Left lung (tissue), 10 donors: ENCODE results near the gene RTCB. TPM values are rescaled to one million over a fixed set of nuclear protein-coding genes. Genes with fewer than 3 reads are reported as not detected.
"Not testable (repeated sequence)": the region's sequence is repeated elsewhere in the genome, so short reads cannot be mapped to it uniquely, and the experiment has no call there.

Source experiments
- ATAC-seq: fragments of 200-7000 bp; cut with Tn5 transposase; one replicate; pipeline ENCODE4 v1.9.1; 2020; ENCODE audit warnings: moderate library complexity
- DNase-seq, 4 donors: peaks; one replicate each; pipeline ENCODE4 v3.0.0-alpha.2; 2013 to 2020
- H3K27ac ChIP-seq, 2 donors: fragments of 200-600 bp; sonication (generic) in 1 of 2; one replicate each; pipeline versions ENCODE4 v1.5.0 to v1.8.0; 2020 to 2021
- H3K27me3 ChIP-seq, 2 donors: fragments of 200-600 bp; sonication (generic) in 1 of 2; one replicate each; pipeline versions ENCODE4 v1.5.0 to v1.8.0; 2020 to 2021
- H3K36me3 ChIP-seq, 2 donors: fragments of 200-600 bp; sonication (generic) in 1 of 2; one replicate each; pipeline versions ENCODE4 v1.5.0 to v1.8.0; 2020 to 2021
- H3K4me1 ChIP-seq, 2 donors: fragments of 200-600 bp; one replicate each; pipeline ENCODE4 v1.8.0; 2021
- H3K4me3 ChIP-seq, 2 donors: fragments of 200-600 bp; sonication (generic) in 1 of 2; one replicate each; pipeline versions ENCODE4 v1.5.0 to v1.8.0; 2020 to 2021; ENCODE audit warnings: mild to moderate bottlenecking in 1 of 2
- H3K9me3 ChIP-seq, 2 donors: fragments of 200-600 bp; sonication (generic) in 1 of 2; one replicate each; pipeline versions ENCODE4 v1.5.0 to v1.8.0; 2020 to 2021
- CTCF ChIP-seq, 2 donors: fragments of 200-600 bp; sonication (generic) in 1 of 2; IDR thresholded peaks; one replicate each; pipeline versions ENCODE4 v1.5.0 to v1.8.0; 2021; ENCODE audit warnings: antibody characterized with exemption in 2 of 2
- intact Hi-C, 2 donors: fragments of 100-400 bp; cut with DNase I; formaldehyde crosslinking; loops; one replicate each; pipeline versions ENCODE4 v1.11.2 to v1.14.2; 2022
- polyA plus RNA-seq, 6 donors: library from polyadenylated mRNA; unstranded; fragments of 120-200 nt; gene quantifications; one replicate each; pipeline ENCODE4 v1.2.1, GENCODE V29; 2013; ENCODE audit not compliant: insufficient read length in 6 of 6
- total RNA-seq, 2 donors: library from RNA; stranded (reverse); fragmentation: NEBNext Ultra II Directional; extraction: Animal tissue kit (Norgen Biotek cat#: 25700); gene quantifications; one replicate each; pipeline ENCODE4 v1.2.1, GENCODE V29; 2021
- donor health status: DM: no; HTN: yes; CAD: no.
- donor health status: DM: no; HTN: no; CAD: no.

The RTCB gene
- total and polyA plus RNA-seq, 8 donors = 61.8 to 93.0 (median 83.2) TPM

DNA sequence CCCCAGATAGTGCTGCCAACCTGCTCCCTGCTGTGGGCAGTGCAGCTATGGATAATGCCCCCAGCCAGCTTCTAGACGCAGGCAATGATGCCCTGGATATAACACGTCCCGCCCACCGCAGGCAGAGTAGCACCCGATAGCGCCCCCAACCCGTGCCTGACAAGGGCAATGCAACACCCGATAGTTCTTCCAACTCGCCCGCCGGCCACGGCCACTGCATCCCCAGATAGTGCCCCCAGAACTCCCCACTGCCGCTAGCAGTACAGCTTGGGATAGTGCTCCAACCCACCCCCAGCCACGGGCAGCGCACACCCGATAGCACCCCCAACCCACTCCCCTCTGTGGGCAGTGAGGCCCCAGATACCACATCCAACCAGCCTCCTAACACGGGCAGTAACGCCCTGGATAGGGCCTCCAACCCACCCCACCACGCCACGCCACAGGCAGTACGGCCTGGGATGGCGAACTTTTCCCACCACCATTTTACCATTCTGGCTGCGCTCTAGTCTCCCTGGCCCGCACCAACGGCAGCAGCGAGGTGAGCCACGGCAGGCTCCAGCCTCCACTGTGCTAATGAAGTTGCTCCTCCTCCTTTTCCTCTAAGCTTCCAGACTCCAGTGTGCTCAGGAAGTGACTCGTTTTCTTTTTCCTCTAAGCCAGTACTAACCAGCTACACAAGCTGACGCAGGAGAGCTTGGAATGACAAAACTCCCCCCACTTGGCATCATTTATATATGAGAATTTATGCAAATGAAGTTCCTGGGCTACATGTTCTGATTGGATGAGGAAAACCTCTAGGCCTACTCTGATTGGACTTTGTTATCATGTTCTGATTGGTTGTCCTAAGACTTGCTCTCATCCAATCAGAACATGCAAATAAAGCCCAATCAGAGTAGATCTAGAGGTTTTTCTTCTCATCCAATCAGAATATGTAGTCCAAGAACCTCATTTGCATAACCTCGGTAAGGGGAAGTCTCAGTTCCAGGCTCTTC is 57.4 kb downstream of the RTCB start:
- no peaks in the 10 kb centered on the region for H3K4me1 ChIP-seq
- no peaks in the 10 kb centered on the region for H3K9me3 ChIP-seq
- intact Hi-C loops = no loop called here
- no peak for TF ChIP-seq CTCF (IDR thresholded peaks at IDR 0.05)
- peak overlapping the region; percentile 26 to 67 for H3K27ac ChIP-seq
- peak; percentile 54 for ATAC-seq
- H3K36me3 ChIP-seq = no peaks in the 10 kb centered on the region
- DNase-seq = peak in 2 of 4 donors; percentile 16 to 75
- no peaks in the 10 kb centered on the region for H3K27me3 ChIP-seq
- peak overlapping the region in 1 of 2 donors; percentile 32 for H3K4me3 ChIP-seq

GRCh38 chr22:32353840-32354239 is 58.2 kb downstream of the RTCB start:
- Histone ChIP-seq H3K4me3 (peak overlapping the region in 1 of 2 donors; percentile 32), H3K4me1 (no peaks in the 10 kb centered on the region), H3K36me3 (no peaks in the 10 kb centered on the region), H3K27ac (no peak overlapping the region), H3K9me3 (no peaks in the 10 kb centered on the region), H3K27me3 (no peaks in the 10 kb centered on the region)
- no peak for TF ChIP-seq CTCF (IDR thresholded peaks at IDR 0.05)
- intact Hi-C loops = no loop called here
- no peak for ATAC-seq
- peak in 1 of 4 donors; percentile 72 for DNase-seq

- Histone ChIP-seq H3K36me3 (no peaks in the 10 kb centered on the region), H3K27ac (no peak overlapping the region), H3K9me3 (no peaks in the 10 kb centered on the region), H3K27me3 (no peaks in the 10 kb centered on the region), H3K4me3 (no peak overlapping the region), H3K4me1 (no peaks in the 10 kb centered on the region)
- ATAC-seq = no peak
- intact Hi-C loops = no loop called here
- no peak for TF ChIP-seq CTCF (IDR thresholded peaks at IDR 0.05)
- DNase-seq = peak in 1 of 4 donors; percentile 61
Observed at GRCh38 chr22:32353292-32353691, 58.8 kb downstream of the RTCB start.

DNA sequence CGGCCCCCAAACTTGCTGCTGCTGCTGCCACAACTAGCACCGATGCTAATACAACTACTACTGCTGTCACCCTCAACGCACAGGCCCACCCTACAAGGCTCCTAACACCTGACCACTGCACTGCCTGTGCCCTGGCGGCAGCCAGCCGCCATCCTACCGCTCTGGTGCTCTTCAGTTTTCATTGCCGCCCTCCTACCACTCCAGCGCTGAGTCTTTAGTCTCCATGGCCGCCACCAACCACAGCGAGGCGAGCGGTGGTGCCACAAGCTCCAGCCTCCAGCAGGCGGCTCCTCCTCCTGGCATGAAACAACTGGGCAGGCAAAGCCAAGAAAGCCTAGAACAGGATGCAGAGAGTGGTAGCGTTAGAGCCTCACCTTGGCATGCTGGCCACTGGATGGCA is 59.4 kb downstream of the RTCB start:
- H3K9me3 ChIP-seq = no peaks in the 10 kb centered on the region
- intact Hi-C loops = no loop called here
- no peaks in the 10 kb centered on the region for H3K36me3 ChIP-seq
- no peak for ATAC-seq
- TF ChIP-seq CTCF (IDR thresholded peaks at IDR 0.05) = no peak
- no peak overlapping the region for H3K27ac ChIP-seq
- no peaks in the 10 kb centered on the region for H3K27me3 ChIP-seq
- H3K4me1 ChIP-seq = no peaks in the 10 kb centered on the region
- peak in 1 of 4 donors; percentile 57 for DNase-seq
- H3K4me3 ChIP-seq = no peak overlapping the region

GRCh38 chr22:32351875-32352274 is 60.2 kb downstream of the RTCB start:
- H3K9me3 ChIP-seq, H3K27me3 ChIP-seq, H3K36me3 ChIP-seq, H3K4me3 ChIP-seq, intact Hi-C loops, ATAC-seq, DNase-seq, H3K27ac ChIP-seq, H3K4me1 ChIP-seq: not testable (repeated sequence)
